Mucosa of rectum (tissue), 2 donors: Measurements from ENCODE around the gene UBTD2.
"Not testable (repeated sequence)": the region's sequence is repeated elsewhere in the genome, so short reads cannot be mapped to it uniquely, and the experiment has no call there.

Experiments used
- H3K27ac ChIP-seq, 2 donors: one replicate each; pipeline ENCODE4 v1.7.0; 2013; ENCODE audit warnings: inconsistent platforms in 2 of 2, low read depth in 2 of 2, low read length in 2 of 2
- H3K27me3 ChIP-seq, 2 donors: one replicate each; pipeline ENCODE4 v1.7.0; 2013; ENCODE audit warnings: low read length in 2 of 2; ENCODE audit not compliant: control insufficient read depth in 2 of 2, insufficient read depth in 2 of 2
- H3K36me3 ChIP-seq, 2 donors: one replicate each; pipeline ENCODE4 v1.7.0; 2013; ENCODE audit warnings: low read length in 2 of 2; ENCODE audit not compliant: control insufficient read depth in 2 of 2, insufficient read depth in 2 of 2
- H3K4me1 ChIP-seq, 2 donors: one replicate each; pipeline ENCODE4 v1.7.0; 2013; ENCODE audit warnings: low read length in 2 of 2, mild to moderate bottlenecking in 1 of 2; ENCODE audit not compliant: control insufficient read depth in 2 of 2, insufficient read depth in 2 of 2
- H3K4me3 ChIP-seq, 2 donors: one replicate each; pipeline ENCODE4 v1.7.0; 2013; ENCODE audit warnings: low read length in 2 of 2
- H3K9ac ChIP-seq, 2 donors: one replicate each; pipeline ENCODE4 v1.7.0; 2013; ENCODE audit warnings: low read length in 2 of 2, low read depth in 1 of 2, mild to moderate bottlenecking in 1 of 2
- H3K9me3 ChIP-seq, 2 donors: one replicate each; pipeline ENCODE4 v1.7.0; 2013; ENCODE audit warnings: low read length in 2 of 2; ENCODE audit not compliant: control insufficient read depth in 2 of 2
- donor health status: healthy.
- donor health status: Normal muscosa, but diverticular disease.

UBTD2 gene

DNA sequence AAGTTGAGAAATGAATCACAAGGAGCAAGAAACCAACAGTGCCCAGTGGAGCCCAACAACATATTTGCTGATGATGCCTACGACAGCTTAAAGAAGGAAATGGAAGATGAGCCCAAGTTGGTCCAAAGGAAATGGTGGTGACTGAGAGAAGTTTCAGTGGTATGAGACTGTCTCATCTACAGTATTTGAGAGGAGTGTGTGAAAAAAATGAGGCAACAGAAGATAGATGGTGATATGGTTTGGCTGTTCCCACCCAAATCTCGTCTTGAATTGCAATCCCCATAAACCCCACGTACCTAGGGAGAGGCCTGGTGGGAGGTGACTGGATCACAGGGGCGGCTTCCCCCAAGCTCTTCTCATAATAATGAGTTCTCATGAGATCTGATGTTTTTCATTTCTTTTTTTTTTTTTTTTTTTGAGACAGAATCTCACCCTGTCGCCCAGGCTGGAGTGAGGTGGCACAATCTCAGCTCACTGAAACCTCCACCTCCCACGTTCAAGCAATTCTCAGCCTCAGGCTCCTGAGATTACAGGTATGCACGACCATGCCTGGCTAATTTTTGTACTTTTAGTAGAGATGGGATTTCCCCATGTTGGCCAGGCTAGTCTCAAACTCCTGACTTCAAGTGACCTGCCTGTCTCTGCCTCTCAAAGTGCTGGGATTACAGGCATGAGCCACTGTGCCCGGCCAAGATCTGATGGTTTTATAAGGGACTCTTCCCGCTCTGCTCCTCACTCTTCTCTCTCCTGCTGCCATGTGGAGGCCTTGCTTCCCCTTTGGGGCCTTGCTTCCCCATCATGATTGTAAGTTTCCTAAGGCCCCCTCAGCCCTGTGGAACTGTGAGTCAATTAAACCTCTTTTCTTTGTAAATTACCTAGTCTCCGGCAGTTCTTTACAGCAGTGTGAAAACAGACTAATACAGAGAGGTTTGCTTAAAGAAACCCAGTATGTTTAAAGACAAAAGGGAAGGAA is 59.4 kb downstream of the UBTD2 start:
- Histone ChIP-seq H3K4me3 (no peak overlapping the region), H3K36me3 (peaks cover 3 to 9% of the 10 kb centered on the region in 2 donors), H3K27me3 (no peaks in the 10 kb centered on the region), H3K27ac (no peak overlapping the region), H3K9me3 (no peaks in the 10 kb centered on the region), H3K9ac (no peak overlapping the region), H3K4me1 (no peaks in the 10 kb centered on the region)

DNA sequence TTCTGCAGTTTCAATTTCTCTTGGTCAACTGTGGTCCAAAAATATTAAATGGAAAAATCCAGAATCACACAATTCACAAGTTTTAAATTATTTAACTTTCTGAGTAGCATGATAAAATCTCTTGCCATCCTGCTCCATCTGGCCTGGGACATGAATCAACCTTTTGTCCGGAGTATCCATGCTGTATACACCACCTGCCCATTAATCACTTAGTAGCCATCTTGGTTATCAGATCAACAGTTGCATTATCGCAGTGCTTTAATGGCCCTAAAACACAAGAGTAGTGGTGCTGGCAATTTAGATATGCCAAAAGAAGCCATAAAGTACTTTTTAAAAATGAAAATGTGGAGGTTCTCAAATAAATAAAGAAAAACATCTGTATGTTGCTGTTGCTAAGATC is 64.3 kb downstream of the UBTD2 start:
- peaks cover 0 to 9% of the 10 kb centered on the region in 2 donors for H3K36me3 ChIP-seq
- H3K4me3 ChIP-seq = no peak overlapping the region
- H3K27me3 ChIP-seq = no peaks in the 10 kb centered on the region

DNA sequence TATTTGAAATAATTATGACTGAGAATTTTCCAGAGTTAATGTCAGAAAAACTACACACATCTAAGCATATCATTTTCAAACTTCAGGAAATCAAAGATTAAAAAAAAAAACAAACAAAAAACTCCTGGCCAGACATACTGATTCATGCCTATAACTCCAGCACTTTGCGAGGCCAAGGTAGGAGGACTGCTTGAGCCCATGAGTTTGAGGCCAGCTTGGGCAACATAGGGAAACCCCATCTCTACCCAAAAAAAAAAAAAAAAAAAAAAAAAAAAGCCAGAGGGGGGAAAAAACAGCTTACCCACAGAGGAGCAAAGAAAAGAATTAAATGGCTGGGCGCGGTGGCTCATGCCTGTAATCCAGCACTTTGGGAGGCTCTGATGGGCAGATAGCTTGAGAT is 67.2 kb downstream of the UBTD2 start:
- no peaks in the 10 kb centered on the region for H3K4me1 ChIP-seq
- H3K9me3 ChIP-seq = no peaks in the 10 kb centered on the region
- H3K27me3 ChIP-seq = no peaks in the 10 kb centered on the region
- no peak overlapping the region for H3K27ac ChIP-seq
- no peak overlapping the region for H3K9ac ChIP-seq
- H3K36me3 ChIP-seq = peaks cover 8 to 9% of the 10 kb centered on the region in 2 donors
- H3K4me3 ChIP-seq = no peak overlapping the region

More for the DNA sequence above, 64.3 kb downstream of the UBTD2 start:
- Histone ChIP-seq H3K9me3 (no peaks in the 10 kb centered on the region), H3K9ac (no peak overlapping the region), H3K27ac (no peak overlapping the region), H3K4me1 (no peaks in the 10 kb centered on the region)

DNA sequence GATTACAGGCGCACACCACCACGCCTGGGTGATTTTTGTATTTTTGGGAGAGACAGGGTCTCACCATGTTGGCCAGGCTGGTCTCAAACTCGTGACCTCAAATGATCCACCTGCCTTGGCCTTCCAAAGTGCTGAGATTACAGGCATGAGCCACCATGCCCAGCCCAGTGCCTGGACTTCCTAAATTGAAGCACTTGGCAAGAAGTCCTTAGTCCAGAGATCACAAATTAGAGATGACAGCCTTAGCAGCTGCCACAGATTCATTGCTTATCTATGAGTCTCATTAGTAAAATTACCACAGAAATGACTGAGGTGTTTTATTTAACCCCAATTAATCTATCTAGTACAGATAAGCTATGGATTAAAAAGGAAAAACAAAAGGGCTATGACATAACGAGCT is 70.4 kb downstream of the UBTD2 start:
- no peaks in the 10 kb centered on the region for H3K9me3 ChIP-seq
- H3K27me3 ChIP-seq = no peaks in the 10 kb centered on the region
- H3K4me1 ChIP-seq = no peaks in the 10 kb centered on the region
- H3K9ac ChIP-seq = no peak overlapping the region
- no peak overlapping the region for H3K27ac ChIP-seq
- no peak overlapping the region for H3K4me3 ChIP-seq
- H3K36me3 ChIP-seq = peaks cover 14 to 21% of the 10 kb centered on the region in 2 donors

DNA sequence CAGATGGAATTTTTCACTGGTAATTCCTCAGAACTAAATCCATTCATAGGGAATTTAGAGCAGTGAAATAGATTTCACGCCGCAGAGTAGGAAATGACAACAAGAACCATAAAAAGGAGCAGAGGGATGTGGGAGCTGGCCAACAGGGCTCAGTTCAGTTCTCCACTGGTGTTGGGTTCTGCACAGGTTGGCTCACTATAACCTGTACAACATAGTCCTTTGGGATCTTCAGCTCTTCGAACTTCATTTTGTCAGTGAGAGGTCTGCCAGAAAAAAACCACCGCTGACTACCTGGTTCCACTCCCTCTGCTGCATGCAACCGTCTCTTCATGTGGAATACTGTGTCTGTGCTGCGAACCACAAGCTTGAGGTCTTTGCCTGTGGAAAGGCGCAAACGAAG is 71.9 kb downstream of the UBTD2 start:
- no peak overlapping the region for H3K4me3 ChIP-seq
- H3K9ac ChIP-seq = no peak overlapping the region
- H3K9me3 ChIP-seq = no peaks in the 10 kb centered on the region
- H3K36me3 ChIP-seq = peaks cover 14 to 21% of the 10 kb centered on the region in 2 donors
- no peak overlapping the region for H3K27ac ChIP-seq
- H3K4me1 ChIP-seq = no peaks in the 10 kb centered on the region
- no peaks in the 10 kb centered on the region for H3K27me3 ChIP-seq

DNA sequence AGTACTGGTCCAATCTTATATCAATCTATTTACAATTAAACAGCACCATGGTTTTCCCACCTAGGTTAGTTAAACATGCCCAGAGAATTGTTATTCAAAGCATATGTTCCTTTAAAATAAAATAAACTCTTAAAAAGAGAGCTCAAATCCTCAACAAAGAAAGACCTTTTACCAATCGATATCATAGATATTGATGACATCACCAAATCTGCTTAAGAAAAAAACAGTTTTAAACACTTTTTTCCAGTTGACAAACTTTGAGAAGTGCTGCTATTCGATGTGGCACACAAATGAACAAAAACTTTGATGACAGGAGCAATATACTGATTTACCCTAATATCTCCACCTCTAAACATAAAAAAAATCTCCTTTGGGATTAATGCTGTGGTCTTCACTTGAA is 73.8 kb downstream of the UBTD2 start:
- no peak overlapping the region for H3K27ac ChIP-seq
- no peak overlapping the region for H3K9ac ChIP-seq
- H3K4me1 ChIP-seq = no peaks in the 10 kb centered on the region
- H3K4me3 ChIP-seq = no peak overlapping the region
- H3K27me3 ChIP-seq = no peaks in the 10 kb centered on the region
- H3K36me3 ChIP-seq = peaks cover 14 to 21% of the 10 kb centered on the region in 2 donors
- no peaks in the 10 kb centered on the region for H3K9me3 ChIP-seq

DNA sequence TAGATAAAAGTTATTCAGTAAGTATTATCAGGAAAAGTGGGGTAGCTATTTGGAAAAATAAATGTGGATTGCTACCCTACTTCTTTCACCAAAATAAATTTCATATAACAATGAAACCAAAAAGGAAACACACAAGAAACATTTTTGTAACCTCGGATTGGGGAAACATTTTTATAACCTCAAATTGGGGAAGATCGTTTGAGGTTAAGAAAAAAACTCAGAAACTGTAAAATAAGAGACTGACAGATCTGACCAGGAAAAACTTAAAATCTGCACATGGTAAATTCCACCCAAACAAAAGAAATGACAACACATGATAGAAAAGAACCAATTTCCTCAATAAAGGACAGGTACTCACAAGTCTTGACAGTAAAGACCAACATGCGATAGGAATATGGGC is 76.1 kb downstream of the UBTD2 start:
- H3K27me3 ChIP-seq = no peaks in the 10 kb centered on the region
- no peak overlapping the region for H3K4me3 ChIP-seq
- no peak overlapping the region for H3K9ac ChIP-seq
- no peak overlapping the region for H3K27ac ChIP-seq
- no peaks in the 10 kb centered on the region for H3K4me1 ChIP-seq
- no peaks in the 10 kb centered on the region for H3K9me3 ChIP-seq
- H3K36me3 ChIP-seq = peaks cover 14 to 21% of the 10 kb centered on the region in 2 donors

DNA sequence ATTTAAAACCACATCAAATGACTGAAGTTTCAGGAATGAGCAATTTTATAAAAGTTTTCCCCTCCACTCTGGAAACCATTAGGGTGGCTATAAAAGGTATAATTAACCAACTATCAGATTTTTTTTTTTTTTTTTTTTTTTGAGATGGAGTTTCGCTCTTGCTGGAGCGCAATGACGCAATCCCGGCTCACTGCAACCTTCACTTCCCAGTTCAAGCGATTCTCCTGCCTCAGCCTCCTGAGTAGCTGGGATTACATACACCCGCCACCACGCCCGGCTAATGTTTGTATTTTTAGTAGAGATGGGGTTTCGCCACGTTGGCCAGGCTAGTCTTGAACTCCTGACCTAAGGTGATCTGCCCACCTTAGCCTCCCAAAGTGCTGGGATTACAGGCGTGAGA is 77.6 kb downstream of the UBTD2 start:
- not testable (repeated sequence) for H3K4me3 ChIP-seq, H3K4me1 ChIP-seq, H3K9me3 ChIP-seq

DNA sequence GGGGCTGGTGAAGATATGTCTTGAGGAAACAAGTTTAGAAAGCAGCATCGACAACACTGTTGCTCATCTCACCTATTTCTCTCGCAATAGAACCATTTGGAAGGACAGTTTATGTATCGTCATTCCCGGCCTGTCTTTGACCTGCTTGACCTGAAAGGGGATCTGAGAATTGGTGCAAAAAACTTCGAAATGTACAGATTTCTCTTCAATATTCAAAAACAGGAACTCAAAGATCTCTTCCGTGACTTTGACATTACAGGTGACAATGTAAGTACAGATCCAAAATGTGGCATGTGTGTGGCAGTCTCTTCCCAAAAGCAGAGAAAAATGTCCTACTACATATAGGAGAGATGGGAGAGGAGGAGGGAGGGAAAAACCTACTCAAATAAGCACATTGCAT is 83.1 kb downstream of the UBTD2 start:
- Histone ChIP-seq H3K27me3 (no peaks in the 10 kb centered on the region), H3K27ac (no peak overlapping the region), H3K36me3 (no peaks in the 10 kb centered on the region), H3K4me3 (no peak overlapping the region), H3K9ac (no peak overlapping the region), H3K4me1 (no peaks in the 10 kb centered on the region), H3K9me3 (no peaks in the 10 kb centered on the region)

More for the DNA sequence above, 77.6 kb downstream of the UBTD2 start:
- not testable (repeated sequence) for H3K27me3 ChIP-seq, H3K27ac ChIP-seq, H3K9ac ChIP-seq
- H3K36me3 ChIP-seq = peaks cover 5 to 11% of the 10 kb centered on the region in 2 donors

DNA sequence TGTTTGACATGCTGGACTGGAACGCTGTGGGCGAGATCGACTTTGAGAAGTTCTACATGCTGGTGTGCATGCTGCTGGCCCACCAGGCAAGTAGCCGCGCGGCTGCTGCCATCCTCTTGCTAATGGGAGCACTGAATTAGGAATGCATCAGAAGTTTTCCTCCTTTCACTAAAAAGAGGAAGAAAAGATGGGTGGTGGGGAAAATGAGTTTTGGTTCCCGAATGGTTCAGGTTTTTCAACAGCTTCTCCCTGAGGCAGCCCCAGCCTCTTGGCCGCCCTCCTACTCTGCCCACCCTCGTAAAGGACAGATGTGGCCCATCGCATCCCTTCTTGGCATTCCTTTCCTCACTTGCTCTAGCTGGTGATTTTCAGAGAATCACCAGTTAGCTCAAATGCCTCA is 84.1 kb downstream of the UBTD2 start:
- Histone ChIP-seq H3K27ac (no peak overlapping the region), H3K9me3 (no peaks in the 10 kb centered on the region), H3K27me3 (no peaks in the 10 kb centered on the region), H3K9ac (no peak overlapping the region), H3K4me3 (no peak overlapping the region), H3K36me3 (no peaks in the 10 kb centered on the region), H3K4me1 (no peaks in the 10 kb centered on the region)
